GM13977 (cell line): ENCODE data around the gene TRIM67.

Experiments used
- DNase-seq: peaks from one replicate; pipeline ENCODE4 v3.0.0; 2012; ENCODE audit warnings: low spot score
- in situ Hi-C: fragments of 300-500 bp; cut with MboI; formaldehyde crosslinking; loops from one replicate; pipeline ENCODE4 v1.12.0; 2022; ENCODE audit warnings: low sequenced_read_pairs, low pct_unique_long_range_greater_than_20kb, mixed read lengths, inconsistent platforms; ENCODE audit not compliant: unreplicated experiment
- TF ChIP-seq, protein P1 (sequence below): IDR thresholded peaks from 2 replicates; pipeline ENCODE4 v1.5.1; 2012; ENCODE audit warnings: mild to moderate bottlenecking, control low read depth; ENCODE audit not compliant: insufficient read depth; ENCODE audit errors: extremely low read depth, missing control alignments

TRIM67 gene

DNA sequence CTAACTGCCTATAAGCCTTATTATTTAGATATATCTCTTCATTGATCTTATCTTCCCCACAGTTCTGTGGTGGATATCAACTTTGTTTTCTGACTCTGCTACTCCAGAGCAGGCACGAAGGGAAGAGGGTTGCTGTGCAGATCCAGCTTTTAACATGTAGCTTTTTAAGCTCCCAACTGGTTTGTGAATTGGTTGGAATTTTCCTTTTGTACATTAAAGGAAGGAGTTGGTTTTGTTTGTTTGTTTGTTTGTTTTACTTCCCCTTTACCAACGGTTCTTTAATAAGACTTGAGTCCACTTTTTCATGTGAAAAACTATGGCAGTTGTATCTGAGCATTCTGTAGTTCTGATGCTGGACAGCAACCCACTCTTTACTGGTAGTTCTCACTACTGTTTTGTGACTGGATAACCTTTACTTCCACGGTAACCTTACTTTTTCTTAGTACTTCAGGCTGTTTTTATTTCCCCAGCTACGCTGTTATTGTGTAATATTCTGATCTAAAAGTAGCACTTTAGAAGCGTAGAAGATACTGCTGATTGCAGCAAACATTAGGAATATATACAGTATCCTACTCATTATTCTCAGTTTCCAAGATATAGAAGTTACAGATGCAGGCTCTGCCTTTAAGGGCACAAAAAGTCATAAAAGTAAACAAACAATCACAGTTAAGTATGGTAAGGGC, 80.8 kb downstream of the TRIM67 start:
- DNase-seq: no peak
- in situ Hi-C loops: no loop called here
- TF ChIP-seq, protein P1, sequence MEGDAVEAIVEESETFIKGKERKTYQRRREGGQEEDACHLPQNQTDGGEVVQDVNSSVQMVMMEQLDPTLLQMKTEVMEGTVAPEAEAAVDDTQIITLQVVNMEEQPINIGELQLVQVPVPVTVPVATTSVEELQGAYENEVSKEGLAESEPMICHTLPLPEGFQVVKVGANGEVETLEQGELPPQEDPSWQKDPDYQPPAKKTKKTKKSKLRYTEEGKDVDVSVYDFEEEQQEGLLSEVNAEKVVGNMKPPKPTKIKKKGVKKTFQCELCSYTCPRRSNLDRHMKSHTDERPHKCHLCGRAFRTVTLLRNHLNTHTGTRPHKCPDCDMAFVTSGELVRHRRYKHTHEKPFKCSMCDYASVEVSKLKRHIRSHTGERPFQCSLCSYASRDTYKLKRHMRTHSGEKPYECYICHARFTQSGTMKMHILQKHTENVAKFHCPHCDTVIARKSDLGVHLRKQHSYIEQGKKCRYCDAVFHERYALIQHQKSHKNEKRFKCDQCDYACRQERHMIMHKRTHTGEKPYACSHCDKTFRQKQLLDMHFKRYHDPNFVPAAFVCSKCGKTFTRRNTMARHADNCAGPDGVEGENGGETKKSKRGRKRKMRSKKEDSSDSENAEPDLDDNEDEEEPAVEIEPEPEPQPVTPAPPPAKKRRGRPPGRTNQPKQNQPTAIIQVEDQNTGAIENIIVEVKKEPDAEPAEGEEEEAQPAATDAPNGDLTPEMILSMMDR: no peak

DNA sequence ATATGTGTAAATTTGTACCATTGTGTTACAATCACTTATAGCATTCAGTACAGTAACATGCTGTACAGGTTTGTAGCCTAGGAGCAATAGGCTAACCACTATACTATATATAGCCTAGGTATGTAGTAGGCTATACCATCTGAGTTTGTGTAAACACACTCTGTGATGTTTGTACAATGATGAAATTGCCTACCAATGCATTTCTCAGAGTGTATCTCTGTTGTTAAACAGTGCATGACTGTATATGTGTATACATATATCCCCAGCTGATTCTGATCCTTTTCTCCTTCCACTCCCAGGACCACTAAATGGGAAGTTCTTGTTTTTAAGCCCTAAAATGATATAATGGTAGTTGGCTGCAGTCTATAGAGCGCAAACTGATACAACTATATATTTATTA, 86.9 kb downstream of the TRIM67 start:
- TF ChIP-seq, protein P1: no peak
- no peak for DNase-seq
- in situ Hi-C loops: no loop called here

DNA sequence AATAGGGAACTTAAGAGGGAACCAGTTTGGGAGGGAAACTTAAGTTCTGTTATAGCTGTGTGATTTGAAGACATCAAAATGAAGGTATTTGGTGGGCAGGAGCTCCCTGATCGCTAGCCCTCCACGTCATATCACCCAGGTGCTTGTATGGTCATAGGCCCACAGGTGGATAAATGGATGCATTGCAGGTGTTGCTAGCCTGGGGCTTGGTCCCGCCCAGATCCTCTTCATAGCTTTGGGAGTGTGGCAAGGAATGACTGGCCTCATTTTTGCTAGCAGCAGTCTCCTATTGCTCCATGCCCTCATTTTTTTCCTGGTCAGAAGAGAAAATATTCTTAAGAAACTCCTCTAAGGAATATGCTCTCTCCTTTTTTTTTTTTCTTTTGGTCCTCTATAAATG, 90.5 kb downstream of the TRIM67 start:
- TF ChIP-seq, protein P1: no peak
- in situ Hi-C loops: no loop called here
- DNase-seq: no peak

DNA sequence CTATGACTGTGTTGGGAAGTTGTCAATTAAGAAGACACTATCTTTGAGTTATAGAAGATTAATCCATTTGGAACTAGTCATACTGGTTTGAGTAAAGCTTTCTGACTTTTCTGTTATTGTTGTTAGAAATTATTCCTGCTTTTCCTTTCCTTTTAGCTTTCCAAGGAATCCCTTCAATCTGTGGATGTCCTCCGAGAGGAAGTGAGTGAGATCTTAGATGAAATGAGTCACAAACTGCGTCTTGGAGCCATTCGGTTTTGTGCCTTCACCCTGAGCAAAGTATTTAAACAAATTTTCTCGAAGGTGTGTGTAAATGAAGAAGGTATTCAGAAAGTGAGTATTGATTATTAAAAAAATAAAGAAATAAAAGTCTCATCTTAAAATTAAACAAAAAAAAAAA, 98.5 kb downstream of the TRIM67 start:
- TF ChIP-seq, protein P1: no peak
- in situ Hi-C loops: no loop called here
- DNase-seq: no peak

DNA sequence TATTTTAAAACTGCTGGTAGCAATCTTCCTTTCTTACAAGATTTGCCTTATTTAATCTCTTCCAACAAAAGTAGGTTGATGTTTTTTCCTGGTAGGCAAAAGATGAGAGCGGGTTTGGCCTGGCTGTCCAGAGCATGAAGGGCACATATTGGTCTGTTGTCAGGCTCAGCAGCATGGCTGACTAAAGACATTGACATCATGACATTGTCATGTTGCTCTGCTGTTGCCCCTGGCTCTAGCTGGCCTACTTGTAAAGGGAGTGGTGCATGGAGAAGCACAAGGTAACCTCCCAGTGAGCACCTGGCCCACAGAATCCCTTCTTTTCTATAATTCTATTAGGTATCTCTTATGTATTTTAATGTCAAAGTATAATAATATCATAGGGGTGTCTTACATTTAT, 102.8 kb downstream of the TRIM67 start:
- TF ChIP-seq, protein P1: no peak
- in situ Hi-C loops: no loop called here
- no peak for DNase-seq

GRCh38 chr1:231265379-231265778, 103.5 kb downstream of the TRIM67 start:
- DNase-seq: no peak
- in situ Hi-C loops: no loop called here

More at GRCh38 chr1:231265379-231265778, 103.5 kb downstream of the TRIM67 start:
- TF ChIP-seq, protein P1: no peak
